ENCODE data around the gene MERTK.

MERTK gene

DNA sequence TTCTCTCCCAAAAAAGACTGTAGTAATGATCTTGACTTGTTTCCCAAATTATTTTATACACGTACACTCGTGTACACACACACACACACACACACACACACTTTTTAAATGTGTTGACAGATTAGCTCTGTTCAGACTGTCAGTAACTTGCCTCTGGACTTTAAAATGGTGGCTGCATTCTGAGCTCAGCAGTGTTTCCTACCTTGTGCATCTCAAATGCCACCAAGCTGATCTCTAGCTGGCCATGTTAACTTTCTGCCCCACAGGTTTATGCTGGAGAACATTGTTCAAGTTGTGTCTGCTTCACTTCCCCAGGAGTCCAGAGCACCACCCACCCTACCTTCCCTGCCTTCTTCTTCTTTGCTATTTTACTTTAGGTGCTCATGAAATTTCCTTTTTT is 83.3 kb downstream of the MERTK start:
- no peak for DNase-seq

DNA sequence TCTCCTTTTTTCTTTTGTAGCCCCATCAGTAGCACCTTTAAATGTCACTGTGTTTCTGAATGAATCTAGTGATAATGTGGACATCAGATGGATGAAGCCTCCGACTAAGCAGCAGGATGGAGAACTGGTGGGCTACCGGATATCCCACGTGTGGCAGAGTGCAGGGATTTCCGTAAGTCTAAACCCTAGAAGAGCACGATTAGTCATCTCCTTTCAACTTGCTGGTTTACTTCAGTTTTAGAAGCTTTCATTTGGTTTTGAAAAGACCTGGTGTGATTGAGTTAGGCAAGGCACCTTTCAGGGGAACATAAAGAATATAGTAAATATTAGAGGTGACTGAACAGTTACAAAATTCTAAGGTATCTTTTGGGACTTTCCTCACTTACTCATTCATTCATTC is 84.4 kb downstream of the MERTK start:
- no peak for DNase-seq

DNA sequence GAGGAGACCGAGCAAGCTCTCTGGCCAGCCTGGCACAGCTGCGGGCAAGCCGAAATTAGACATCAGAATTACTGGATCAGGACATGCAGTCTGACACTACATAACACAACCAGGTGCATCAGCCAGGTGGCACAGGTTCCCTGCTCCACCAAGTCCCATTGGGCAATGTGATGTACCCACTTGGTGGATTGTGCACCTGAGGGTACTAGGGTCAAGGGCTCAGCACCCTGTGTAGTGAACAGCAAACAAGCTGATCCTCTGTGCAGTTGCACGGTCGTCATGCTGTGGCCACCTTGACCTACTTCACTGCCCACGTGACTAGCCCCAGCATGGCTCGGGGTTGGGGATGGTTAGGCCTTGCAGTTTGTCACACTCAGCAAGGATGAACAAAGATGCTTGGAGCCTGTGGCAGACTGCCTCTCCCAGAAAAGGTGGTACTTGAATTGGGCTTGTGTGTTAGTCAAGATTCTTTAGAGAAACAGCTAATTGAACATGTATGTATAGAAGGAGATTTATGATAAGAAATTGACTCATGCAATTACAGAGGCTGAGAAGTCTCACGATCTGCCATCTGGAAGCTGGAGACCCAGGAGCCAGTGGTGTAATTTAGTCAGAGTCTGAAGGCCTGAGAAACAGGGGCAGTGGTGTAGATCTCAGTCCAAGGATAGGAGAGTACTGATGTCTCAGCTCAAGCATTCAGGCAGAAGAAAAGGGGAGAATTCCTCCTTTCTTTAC is 85.2 kb downstream of the MERTK start:
- DNase-seq, result no peak

DNA sequence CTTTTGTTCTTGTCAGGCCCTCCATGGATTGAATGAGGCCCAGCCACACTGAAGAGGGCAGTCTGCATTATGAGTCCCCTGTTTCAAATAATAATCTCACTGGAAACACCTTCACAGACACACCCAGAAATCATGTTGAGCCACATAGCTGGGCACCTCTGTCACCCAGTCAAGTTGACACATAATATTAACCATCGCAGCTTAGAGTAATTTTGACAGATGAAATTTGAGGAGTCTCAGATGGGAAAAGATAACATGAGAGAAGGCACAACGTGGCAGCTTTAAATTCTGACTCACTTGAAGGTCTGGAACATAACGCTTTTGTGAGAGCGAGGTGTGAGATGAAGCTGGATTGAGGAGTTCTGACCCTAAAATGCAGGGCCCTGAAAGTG is 85.8 kb downstream of the MERTK start:
- DNase-seq, result no peak

DNA sequence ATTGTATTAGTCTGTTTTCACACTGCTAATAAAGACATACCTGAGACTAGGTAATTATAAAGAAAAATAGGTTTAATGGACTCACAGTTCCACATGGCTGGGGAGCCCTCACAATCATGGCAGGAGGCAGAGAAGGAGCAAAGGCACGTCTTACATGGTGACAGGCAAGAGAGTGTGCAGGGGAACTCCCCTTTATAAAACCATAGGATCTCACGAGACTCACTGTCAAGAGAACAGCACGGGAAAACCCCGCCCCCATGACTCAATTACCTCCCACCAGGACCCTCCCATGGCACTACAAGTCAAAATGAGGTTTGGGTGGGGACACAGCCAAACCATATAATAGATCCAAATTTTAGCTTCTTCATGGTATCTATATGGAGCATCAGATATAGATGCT is 87.1 kb downstream of the MERTK start:
- no peak for DNase-seq

DNA sequence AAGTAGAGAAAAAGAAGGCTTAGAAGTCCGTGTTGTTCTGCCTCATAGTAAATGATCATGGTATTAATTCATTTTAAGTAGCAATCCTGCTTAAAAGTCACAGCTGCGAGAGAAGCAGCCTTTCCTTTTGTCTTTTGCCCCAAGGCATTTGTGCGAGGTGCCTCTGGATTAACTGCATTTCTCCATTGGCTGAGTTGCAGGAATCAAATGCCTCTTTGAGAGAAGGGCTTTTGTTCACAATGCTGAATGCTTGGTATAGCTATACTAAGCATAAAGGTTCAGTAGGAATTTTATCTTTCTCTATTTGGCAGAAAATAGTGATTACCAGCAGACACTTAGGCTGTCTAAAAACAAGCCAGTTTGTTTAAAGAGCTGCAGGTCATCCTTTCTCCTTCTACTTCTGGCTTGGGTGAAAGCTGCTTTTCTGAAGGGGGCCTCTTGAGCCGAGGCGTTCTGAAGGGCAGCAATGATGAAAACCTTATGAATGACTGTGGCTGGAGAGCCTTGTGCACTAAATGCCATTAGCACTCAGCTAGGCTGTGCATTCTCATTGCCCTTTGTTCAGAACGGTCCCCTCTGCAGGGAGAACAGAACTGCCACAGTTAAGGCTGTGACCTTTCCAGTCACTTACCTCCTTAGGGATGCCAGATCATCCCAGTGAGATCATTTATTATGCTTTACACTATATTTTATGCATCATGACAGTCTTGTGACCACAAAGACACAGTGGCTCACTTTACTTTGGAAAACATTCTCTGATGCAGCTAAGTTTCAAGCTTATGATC is 87.9 kb downstream of the MERTK start:
- no peak for DNase-seq

DNA sequence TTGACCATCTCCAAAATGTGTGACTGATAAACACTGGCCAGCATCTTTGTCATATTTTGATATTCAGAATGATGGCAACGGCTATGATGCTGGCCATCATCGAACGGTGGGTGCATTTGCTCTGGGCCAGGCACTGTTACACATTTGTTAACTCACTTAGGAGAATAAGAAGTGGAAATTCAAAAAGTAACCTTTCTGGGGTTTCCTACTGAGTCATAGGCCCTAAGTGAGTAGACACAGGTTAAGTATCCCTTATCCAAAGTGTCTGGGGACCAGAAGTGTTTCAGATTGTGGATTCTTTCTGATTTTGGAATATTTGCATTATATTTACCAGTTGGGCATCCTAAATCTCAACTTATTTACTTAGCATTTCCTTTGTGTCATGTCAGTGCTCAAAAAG is 92.0 kb downstream of the MERTK start:
- no peak for DNase-seq

DNA sequence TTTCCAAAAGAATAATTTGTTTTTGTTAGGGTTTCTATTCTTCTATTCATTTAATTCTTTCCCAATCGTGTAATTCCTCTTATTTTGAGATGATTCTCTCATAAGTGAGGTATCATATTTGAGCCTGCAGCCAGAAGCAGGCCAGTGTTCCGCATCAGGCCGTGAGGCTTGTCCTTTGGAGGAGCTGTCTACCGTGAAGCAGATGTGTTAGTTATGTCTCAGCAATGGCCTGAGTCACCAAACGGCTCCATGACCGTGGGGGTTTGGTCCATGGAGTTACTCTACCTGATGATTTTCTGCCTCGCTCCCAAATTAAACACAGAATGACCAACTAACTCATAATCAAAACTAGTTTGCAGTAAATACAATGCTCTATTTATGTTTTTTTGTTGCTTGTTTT is 92.4 kb downstream of the MERTK start:
- DNase-seq, result no peak

DNA sequence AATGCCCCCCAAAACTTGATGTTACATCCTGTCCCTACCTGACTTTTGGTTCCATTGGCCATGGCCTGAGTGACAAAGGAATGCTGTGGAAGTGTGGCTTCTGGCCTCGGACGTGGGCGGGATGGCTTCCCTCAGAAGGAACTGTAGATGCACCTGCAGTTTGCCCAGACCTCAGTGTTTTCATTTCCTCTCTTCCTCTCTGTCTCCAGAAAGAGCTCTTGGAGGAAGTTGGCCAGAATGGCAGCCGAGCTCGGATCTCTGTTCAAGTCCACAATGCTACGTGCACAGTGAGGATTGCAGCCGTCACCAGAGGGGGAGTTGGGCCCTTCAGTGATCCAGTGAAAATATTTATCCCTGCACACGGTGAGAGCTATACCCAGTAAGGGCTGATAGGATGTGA is 95.6 kb downstream of the MERTK start:
- no peak for DNase-seq

DNA sequence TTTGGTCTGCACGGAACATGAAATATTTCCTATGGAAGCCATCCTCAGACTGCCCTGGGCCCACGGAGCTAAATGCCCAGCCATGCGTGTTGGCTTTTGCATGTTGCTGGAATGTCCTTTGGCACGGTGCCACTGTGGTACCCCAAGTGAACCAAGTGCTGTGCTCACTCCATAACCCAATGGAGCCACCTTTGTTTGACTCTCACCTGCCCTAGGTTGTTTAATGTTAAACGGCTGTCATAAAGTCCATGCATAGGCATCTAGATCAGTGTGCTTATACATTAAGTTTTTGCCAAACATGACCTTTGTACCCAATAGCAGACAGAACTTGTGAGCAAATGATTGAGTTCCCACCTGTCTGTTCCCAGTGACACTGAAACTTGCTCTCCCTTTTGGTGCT is 96.7 kb downstream of the MERTK start:
- no peak for DNase-seq

DNA sequence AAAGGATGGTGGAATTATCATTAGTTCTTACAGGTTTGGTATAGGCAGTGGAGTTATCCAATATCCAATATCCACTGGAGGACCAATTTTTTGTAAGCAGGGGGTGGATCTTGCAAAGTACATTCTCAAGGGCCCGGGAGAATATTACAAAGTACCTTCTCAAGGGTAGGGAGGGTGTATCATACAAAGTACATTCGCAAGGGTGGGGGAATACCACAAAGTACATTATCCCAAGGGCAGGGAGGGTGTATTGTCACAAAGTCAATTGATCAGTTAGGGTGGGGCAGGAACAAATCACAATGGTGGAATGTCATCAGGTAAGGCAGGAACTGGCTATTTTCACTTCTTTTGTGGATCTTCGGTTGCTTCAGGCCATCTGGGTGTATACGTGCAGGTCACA is 101.4 kb downstream of the MERTK start:
- no peak for DNase-seq

DNA sequence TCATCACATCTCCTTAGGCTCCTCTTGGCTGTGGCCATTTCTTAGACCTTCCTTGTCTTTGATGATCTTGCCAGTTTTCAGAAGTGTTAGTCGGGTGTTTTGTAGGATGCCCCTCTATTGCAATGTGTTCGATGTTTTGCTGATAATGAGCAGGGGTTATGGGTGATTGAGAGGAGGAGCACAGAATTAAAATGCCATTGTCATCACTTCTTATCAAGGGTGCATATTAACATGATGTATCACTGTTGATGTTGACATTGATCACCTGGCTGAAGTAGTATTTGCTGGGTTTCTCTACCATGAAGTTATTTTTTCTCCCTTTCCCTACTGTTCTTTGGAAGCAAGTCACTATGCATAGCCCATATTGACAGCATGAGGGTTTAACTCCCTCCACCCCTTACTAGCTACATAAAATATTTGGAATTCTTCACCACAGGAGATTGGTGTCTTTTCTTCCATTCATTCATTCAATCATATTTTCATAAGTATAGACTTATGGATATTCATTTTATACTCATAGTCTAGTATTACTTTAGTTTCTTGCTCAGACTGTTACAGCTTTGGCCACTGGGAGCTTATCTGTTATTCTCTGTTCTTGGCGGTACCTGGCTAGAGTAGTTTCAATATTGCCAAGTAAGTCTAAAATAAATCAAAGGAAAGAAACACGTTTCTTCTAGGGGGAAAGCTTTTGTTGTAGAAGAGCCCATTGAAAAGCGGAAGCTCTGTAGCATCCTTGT is 102.2 kb downstream of the MERTK start:
- no peak for DNase-seq

DNA sequence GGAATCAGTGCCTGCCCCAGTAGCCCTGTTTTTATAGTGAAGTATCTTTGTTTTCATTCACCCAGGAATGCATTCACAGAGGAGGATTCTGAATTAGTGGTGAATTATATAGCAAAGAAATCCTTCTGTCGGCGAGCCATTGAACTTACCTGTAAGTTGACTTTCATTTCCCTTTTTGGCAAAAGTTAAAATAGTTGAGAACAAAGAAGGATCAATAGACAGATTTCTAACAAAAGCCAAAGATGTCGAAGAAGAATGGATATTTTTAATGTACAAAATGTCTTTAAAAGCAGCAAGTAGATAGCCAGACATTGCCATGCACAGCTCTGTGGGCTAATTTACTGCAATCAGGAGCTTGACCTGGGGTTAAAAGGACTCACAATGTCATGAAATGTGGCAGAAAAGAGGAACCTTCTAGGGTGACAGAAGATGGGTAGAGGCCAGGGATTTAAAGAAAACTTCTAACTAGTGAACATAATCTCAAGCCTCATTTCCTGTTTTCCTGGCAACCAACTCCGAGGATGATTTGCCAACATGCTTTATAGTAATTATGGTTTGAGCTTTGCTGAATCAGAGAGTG is 102.8 kb downstream of the MERTK start:
- no peak for DNase-seq

DNA sequence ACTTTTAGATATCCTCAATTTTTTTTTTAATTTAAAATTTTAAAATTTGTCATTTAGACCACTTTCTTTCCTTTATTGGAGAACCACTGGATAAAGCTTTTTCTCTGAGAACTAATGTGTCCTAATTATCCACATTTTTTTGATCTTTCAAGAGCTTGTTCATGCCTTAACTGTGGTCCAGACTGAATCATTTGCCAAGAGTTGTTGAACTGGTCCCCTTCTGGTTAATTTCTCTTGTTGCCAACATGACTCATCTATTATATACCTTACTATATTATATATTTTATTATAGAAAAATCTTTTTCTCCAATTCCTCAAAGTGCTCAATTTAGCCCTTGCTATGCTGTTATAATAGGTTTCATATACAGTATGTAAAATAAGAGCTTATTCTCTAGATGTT is 103.5 kb downstream of the MERTK start:
- no peak for DNase-seq

DNA sequence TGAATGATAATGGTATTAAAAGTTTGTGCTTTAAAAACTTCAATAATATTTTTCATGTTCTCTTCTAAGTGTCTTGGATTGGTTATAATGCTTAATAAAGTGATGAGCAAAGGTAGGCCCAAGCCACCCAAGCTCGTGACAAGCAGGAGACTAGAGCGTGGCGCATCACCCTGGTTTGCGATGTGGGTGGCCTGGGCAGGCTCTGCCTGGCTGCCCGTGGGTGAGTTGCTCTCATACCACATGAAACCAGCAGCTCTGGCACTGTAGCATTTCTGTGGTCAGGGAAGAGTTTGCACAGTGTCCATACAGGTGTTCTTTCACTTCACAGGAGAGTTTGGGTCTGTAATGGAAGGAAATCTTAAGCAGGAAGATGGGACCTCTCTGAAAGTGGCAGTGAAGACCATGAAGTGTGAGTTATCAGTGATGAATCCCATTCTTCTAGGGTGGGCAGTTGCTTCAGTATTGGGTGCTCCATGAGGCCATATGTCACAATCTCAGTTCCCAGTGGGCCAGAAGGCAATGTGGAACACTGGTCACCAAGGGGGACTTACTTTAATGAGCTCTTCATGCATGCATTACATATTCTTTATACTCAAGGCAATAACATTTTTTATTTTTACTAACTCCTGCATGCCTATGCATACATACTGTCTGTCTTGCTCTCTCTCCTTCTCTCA is 105.3 kb downstream of the MERTK start:
- DNase-seq, result no peak

DNA sequence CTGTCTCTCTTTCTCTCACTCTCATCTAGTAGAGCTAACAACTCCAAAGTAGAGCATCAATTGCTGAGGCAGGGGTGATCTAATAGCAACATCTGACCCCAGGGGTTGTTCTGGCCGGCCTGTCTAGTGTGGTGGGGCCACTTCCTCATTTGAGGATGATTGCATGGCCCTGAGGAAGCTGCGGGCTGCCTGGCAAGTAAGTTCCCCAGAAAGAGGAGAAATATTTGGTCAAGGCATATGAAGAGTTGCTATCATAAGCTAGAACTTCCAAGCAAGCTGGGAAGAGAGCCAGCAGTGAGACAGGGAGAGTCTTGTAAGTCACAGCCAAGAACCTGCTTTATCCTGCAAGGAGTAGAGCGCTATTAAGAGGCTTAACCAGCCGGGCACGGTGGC is 105.8 kb downstream of the MERTK start:
- DNase-seq, result no peak

DNA sequence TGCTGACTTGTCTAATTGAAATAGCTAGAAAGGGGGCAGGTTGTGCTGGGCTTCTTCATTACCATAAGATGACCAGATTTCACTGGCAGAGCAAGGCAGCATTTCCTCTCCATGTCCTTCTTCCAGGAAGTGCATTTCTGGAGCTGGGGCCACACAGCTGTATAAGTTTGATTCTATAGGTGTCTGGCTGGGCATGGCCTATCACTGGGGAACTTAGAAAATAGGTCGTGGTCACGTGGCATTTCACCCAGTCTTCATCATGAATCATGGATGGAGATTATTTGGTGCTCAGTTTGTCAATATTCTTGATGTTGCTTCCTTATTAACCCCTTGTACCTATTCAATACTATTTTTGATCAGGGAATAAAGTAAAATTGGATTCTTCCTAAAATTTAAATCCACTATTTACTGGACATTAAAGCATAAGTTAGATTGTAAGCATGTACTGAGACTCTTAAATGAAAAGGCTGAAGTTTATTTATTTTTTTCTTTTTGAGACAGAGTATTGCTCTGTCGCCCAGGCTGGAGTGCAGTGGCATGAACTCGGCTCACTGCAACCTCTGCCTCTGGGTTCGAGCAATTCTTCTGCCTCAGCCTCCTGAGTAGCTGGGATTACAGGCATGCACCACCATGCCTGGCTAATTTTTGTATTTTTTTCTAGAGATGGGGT is 107.1 kb downstream of the MERTK start:
- no peak for DNase-seq

DNA sequence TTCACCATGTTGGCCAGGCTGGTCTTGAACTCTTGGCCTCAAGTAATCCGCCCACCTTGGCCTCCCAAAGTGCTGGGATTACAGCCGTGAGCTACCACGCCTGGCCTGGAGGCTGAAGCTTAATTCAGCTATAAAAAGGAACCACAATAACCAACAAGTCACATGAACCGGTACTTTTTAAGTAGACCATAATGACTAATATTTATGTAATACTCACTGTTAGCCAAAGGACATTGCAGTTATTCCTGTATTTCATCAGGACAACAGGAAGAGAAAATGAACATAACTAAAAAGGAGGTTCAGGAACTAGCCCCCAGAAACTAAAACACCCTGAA is 107.6 kb downstream of the MERTK start:
- DNase-seq, result no peak

DNA sequence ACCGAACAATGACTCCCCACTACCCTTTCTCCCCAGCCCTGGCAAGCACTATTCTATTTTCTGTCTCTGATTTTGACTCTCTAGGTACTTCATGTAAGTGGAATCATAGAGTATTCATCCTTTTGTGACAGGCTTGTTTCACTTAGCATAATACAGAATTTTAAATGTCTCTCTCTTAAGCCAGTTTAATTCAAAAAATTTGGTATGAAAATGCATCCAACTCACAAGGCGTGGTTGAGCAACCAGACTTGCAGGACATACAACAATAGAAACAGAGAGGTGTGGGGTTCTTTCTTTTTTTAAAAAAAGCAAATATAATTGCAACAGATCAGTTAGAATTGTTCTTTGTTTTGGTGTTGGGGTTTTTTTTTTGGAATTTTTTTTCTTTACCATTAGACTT is 109.1 kb downstream of the MERTK start:
- no peak for DNase-seq

DNA sequence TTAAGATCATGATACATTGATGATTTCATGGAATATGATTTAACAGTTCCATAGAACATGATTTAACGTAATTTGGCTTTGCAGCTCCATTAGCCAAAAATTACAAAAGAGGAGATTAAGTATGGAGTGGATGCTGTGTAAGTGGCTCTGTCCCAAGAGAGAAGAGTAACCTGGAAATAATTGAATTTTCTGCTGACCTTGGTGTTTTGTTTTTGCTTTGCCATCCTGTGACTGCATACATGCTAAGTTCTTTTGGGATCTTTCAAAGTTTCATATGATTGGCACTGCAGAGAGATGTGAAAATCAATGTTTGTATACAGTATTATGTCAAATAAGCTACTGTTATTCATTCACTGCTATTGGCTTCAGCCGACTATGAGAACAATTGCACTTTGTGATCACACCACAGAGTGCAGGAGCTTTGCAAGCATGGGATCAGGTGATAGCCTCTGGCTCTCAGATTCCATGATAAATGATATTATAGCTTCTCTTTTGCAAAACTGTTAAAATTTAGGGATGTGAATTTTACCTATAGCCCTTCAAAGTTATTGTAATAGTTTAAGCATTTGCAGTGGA is 110.6 kb downstream of the MERTK start:
- no peak for DNase-seq

DNA sequence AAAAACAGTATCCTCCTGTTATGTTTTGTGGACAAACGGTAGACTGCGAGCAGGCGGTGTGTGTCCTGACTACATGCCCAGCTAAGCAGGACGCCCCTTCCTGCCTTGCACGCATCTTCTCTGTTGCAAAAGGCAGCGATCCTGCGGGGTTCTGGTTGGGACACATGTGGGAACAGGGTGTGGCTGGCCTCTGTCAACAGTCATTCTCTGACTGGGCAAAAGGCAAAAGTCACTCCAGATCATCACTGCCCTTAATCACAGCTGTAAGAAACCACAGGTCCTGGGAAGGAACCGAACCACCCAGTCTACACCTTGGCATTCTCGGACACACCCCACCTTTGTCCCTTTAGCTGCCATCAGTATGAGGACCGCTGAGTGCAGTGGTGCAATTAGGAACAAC is 112.3 kb downstream of the MERTK start:
- DNase-seq, result no peak

DNA sequence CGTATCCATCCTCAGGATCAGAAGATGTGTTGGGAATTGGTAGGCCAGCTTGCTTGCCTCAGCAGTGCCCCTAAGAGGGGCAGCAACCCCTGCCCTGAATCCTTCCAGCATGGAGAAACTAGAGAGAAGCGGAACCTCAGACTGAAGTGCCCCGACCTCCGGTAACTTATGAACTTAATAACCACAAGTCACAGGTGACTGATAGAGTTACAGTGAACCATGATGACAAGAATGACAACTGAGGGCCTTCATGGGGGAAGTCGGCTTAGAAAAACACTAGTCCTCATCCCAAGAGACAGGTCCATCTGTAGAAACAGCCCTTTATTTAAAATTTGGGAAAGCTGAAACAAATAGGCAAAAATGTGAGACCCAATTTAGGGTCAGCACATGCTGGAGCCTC is 114.1 kb downstream of the MERTK start:
- DNase-seq, result no peak

Measured in activated T-cell treated with anti-CD3 and anti-CD28 coated beads, Interleukin-2, amount 50 U/mL, for 1 hour (primary cell).